GM19043 (cell line): ENCODE data around the gene MYEOV.

Experiments
- ATAC-seq: cut with Tn5 transposase; IDR thresholded peaks from one replicate; pipeline ENCODE4 v1.9.1; 2021; ENCODE audit warnings: low read depth; ENCODE audit not compliant: unreplicated experiment

Gene MYEOV

GRCh38 chr11:69335007-69335780 is 41.2 kb downstream of the MYEOV start:
- no peak for ATAC-seq

- ATAC-seq, result no peak
Observed at GRCh38 chr11:69335781-69336405, 41.9 kb downstream of the MYEOV start.

- no peak for ATAC-seq
Observed at GRCh38 chr11:69337211-69337721, 43.3 kb downstream of the MYEOV start.

- ATAC-seq, result no peak
Observed at GRCh38 chr11:69339041-69339733, 45.2 kb downstream of the MYEOV start.

GRCh38 chr11:69339983-69340565 is 46.1 kb downstream of the MYEOV start:
- no peak for ATAC-seq

- no peak for ATAC-seq
Observed at GRCh38 chr11:69342588-69343330, 48.8 kb downstream of the MYEOV start.

GRCh38 chr11:69343401-69344321 is 49.7 kb downstream of the MYEOV start:
- ATAC-seq, result no peak

- no peak for ATAC-seq
Observed at GRCh38 chr11:69344570-69345145, 50.7 kb downstream of the MYEOV start.
